NCI-H2171 treated with DMSO at 0.1 percent for 48 hours (cell line): ENCODE data around the gene CHAF1B.

ENCODE experiments used
- DNase-seq: peaks from one replicate; lab custom pipeline; 2025; lab: John Stamatoyannopoulos, UW

CHAF1B gene

DNA sequence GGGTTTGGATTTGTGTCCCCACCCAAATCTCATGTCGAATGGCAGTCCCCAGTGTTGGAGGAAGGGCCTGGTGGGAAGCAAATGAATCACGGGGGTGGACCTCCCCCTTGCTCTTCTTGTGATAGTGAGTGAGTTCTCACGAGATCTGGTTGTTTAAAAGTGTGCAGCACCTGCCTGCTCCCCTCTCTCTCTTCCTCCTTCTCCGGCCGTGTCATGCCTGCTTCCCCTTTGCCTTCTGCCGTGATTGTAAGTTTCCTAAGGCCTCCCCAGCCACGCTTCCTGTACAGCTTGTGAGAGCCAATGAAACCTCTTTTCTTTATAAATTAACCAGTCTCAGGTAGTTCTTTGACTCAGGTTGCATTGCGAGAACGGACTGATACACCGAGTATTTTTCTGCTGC is 78.8 kb downstream of the CHAF1B start:
- DNase-seq = no peak

DNA sequence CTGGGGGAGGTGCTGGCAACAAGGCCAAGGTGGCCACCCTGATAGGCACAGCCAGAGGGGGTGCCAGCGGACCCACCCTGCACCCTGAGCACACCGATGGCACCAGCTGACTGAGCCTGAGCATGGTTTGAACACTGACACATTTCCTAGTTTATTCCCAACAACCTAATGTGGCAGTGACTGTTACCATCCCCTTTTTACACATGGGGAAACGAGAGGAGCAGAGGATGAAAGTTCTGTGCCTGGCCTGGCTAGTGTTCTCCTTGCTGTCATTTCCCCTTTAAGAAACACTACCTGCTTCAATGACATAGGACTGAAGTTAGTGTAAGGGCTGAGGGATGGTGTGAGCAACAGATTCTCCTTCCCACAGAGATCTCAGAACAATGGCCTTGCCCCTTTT is 79.4 kb downstream of the CHAF1B start:
- DNase-seq = no peak

DNA sequence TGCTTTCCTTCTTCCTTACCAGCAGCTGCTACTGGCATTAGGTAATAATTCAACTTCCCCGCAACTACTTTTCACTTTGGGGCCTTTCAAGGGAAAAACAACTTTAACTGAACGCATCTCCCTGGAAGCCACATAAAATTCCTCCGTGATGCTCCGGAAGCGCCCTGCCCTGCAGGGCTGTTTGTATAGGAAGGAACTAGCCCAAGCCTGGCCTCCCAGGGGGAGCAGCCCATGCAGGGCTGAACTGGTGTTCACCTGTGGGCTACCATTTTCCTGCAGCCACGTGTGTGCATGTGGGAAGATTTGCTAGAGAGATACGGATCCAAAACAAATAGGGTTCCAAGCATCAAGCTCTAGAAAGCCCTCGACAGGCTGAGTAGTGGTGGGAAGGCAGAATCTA is 80.3 kb downstream of the CHAF1B start:
- DNase-seq = no peak

DNA sequence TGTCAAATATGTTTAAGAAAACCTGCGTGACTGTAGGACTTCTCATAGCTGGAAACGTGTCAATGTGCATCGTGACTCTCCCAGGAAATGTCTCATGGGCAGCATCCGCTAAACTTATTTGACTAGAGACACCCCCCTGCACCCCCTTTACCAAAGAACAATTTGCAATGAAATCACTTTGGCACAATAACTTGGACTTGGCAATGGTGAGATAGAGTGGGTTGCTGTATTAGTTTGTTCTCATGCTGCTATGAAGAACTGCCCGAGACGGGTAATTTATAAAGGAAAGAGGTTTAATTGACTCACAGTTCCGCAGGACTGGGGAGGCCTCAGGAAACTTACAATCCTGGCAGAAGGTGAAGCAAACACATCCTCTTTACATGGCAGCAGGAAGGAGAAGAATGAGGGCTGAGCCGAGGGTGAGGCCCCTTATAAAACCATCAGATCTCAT is 80.9 kb downstream of the CHAF1B start:
- DNase-seq = no peak
